ENCODE measurements around the gene RTP2. TPM values are rescaled to one million over a fixed set of nuclear protein-coding genes. Genes with fewer than 3 reads are reported as not detected.

Gene RTP2
- total and polyA plus RNA-seq, 9 of the 15 experiments (the other 6 are each of a cell fraction or from before 2014, with no cell fraction given): not detected

DNA sequence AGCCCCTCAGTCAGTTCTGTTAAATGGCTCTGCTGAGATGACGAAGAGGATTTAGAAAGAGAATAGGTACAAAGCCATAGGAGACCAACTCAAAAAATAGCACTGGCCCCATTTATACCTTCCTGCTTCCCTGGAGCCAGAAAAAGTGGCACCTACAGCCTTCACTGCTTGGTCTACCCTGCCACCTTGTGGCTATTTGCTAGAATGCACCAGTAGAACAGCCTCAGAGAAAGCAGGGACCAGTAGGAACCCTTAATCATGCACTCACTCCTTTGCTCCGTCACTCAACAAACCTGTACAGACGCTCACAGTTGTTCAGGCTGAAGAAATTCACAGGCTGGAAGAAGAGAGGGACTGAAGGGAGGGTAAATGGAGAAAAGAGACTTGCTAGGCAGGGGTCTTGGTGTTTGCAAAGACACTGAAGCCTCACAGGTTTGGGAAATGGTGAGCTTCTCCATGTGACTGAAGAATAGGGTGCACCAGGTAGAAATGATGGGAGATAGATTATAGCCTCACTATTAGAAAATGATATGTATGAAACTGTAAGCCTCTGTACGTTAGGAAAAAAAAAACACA lies 12.1 kb upstream of the RTP2 start (continued):
- TF ChIP-seq, protein P1, sequence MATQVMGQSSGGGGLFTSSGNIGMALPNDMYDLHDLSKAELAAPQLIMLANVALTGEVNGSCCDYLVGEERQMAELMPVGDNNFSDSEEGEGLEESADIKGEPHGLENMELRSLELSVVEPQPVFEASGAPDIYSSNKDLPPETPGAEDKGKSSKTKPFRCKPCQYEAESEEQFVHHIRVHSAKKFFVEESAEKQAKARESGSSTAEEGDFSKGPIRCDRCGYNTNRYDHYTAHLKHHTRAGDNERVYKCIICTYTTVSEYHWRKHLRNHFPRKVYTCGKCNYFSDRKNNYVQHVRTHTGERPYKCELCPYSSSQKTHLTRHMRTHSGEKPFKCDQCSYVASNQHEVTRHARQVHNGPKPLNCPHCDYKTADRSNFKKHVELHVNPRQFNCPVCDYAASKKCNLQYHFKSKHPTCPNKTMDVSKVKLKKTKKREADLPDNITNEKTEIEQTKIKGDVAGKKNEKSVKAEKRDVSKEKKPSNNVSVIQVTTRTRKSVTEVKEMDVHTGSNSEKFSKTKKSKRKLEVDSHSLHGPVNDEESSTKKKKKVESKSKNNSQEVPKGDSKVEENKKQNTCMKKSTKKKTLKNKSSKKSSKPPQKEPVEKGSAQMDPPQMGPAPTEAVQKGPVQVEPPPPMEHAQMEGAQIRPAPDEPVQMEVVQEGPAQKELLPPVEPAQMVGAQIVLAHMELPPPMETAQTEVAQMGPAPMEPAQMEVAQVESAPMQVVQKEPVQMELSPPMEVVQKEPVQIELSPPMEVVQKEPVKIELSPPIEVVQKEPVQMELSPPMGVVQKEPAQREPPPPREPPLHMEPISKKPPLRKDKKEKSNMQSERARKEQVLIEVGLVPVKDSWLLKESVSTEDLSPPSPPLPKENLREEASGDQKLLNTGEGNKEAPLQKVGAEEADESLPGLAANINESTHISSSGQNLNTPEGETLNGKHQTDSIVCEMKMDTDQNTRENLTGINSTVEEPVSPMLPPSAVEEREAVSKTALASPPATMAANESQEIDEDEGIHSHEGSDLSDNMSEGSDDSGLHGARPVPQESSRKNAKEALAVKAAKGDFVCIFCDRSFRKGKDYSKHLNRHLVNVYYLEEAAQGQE (IDR thresholded peaks at IDR 0.05; ENCODE audit: borderline replicate concordance): peak; percentile 63
- TF ChIP-seq, protein P1 (CRISPR knock-in tag; IDR thresholded peaks at IDR 0.05; ENCODE audit: low read depth): no peak
- TF ChIP-seq KLF16 (IDR thresholded peaks at IDR 0.05): 0 out of 2 replicates have a peak, but pooled peaks have one; percentile 25
- no peak for TF ChIP-seq CEBPZ (IDR thresholded peaks at IDR 0.05; ENCODE audit: borderline replicate concordance, low read depth, low read length)
- peak; percentile 76 for TF ChIP-seq SMC3 (conservative IDR thresholded peaks at IDR 0.05; ENCODE audit: insufficient read depth, low read depth, low read length)
- no peak for TF ChIP-seq ZNF134 (CRISPR knock-in tag; conservative IDR thresholded peaks at IDR 0.05)
- TF ChIP-seq RB1 (IDR thresholded peaks at IDR 0.05; ENCODE audit: low read depth): peak; percentile 60; the same call in 1 of the 2 replicates
- TF ChIP-seq STAG1 (CRISPR knock-in tag; IDR thresholded peaks at IDR 0.05; ENCODE audit: borderline replicate concordance): peak; percentile 83; the same call in 1 of the 2 replicates
- TF ChIP-seq, protein P2, sequence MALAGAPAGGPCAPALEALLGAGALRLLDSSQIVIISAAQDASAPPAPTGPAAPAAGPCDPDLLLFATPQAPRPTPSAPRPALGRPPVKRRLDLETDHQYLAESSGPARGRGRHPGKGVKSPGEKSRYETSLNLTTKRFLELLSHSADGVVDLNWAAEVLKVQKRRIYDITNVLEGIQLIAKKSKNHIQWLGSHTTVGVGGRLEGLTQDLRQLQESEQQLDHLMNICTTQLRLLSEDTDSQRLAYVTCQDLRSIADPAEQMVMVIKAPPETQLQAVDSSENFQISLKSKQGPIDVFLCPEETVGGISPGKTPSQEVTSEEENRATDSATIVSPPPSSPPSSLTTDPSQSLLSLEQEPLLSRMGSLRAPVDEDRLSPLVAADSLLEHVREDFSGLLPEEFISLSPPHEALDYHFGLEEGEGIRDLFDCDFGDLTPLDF (CRISPR knock-in tag; IDR thresholded peaks at IDR 0.05): no peak
- TF ChIP-seq RAD21 (CRISPR knock-in tag; conservative IDR thresholded peaks at IDR 0.05 in 1 of 2, IDR thresholded peaks at IDR 0.05 in 1 of 2): peak; percentile 92
- peak; percentile 79 to 93 (median 81) for TF ChIP-seq CTCF (IDR thresholded peaks at IDR 0.05 in 2 of 3, conservative IDR thresholded peaks at IDR 0.05 in 1 of 3; ENCODE audit: insufficient read depth in 2 of 3, low read depth in 1 of 3, low read length in 3 of 3)

All from K562 (cell line).